Colonic mucosa (tissue), 4 donors: ENCODE data around the gene LARP1. TPM values are rescaled to one million over a fixed set of nuclear protein-coding genes. Genes with fewer than 3 reads are reported as not detected.
A peak's percentile ranks its signal among the peaks of the same experiment; 100 is the strongest.

Experiments used
- DNase-seq: peaks from one replicate; pipeline ENCODE4 v3.0.0-alpha.2; 2020
- H3K27ac ChIP-seq: fragments of 200-600 bp; one replicate; pipeline ENCODE4 v1.8.0; 2021
- H3K27me3 ChIP-seq: fragments of 200-600 bp; one replicate; pipeline ENCODE4 v1.8.0; 2021
- H3K36me3 ChIP-seq: fragments of 200-600 bp; one replicate; pipeline ENCODE4 v1.8.0; 2021
- H3K4me1 ChIP-seq: fragments of 200-600 bp; one replicate; pipeline ENCODE4 v1.8.0; 2021; ENCODE audit warnings: mild to moderate bottlenecking
- H3K4me3 ChIP-seq: fragments of 200-600 bp; one replicate; pipeline ENCODE4 v1.8.0; 2021
- H3K9ac ChIP-seq, 2 donors: one replicate each; pipeline ENCODE4 v1.7.0; 2013; ENCODE audit warnings: control low read depth in 2 of 2, low read depth in 2 of 2, low read length in 2 of 2
- H3K9me3 ChIP-seq: fragments of 200-600 bp; one replicate; pipeline ENCODE4 v1.8.0; 2021
- intact Hi-C: fragments of 100-400 bp; cut with DNase I; formaldehyde crosslinking; loops from one replicate; pipeline ENCODE4 v1.14.1; 2022
- total RNA-seq, 2 donors: library from RNA; stranded (reverse); fragmentation: NEBNext Ultra II Directional in 1 of 2; extraction: Animal tissue kit (Norgen Biotek cat#: 25700) in 1 of 2; gene quantifications; one replicate each; pipeline ENCODE4 v1.2.1, GENCODE V29; 2021
- TF ChIP-seq, protein P1 (sequence below): fragments of 200-600 bp; IDR thresholded peaks from one replicate; pipeline ENCODE4 v1.8.0; 2022; ENCODE audit warnings: antibody characterized with exemption, mild to moderate bottlenecking
- donor health status: healthy.
- donor health status: DM: no; HTN: no; CAD: no.
- donor health status: DM: no; HTN: no; CAD: no.

The LARP1 gene
- total RNA-seq, 2 donors from 2014 or later = 116 to 201 TPM

DNA sequence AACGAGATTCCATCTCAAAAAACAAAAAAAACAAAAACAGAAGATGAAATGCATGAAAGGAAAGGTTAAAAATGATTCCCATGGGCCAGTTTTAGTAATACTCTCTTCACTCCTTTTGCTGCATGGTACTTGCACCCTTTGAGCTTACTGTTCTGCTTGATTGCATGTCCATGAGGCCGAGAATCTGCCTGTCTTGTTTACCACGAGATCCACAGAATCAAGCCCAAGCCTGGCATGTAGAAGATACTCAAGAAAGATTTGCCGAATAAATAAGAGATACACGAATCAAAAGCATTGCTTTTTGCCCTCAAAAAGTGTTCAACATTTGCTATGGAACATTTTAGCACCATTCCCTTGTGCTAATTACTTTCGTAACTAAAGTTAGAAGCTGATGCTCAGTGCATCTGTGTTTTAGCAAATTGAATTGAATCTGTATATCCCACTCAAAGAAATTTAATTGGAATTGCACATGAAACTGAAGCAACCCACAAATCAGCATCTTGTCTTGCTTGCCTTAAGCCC, 94.1 kb downstream of the LARP1 start:
- H3K4me3 ChIP-seq = no peak overlapping the region
- no peaks in the 10 kb centered on the region for H3K27me3 ChIP-seq
- intact Hi-C loops = no loop called here
- no peak for DNase-seq
- TF ChIP-seq, protein P1, sequence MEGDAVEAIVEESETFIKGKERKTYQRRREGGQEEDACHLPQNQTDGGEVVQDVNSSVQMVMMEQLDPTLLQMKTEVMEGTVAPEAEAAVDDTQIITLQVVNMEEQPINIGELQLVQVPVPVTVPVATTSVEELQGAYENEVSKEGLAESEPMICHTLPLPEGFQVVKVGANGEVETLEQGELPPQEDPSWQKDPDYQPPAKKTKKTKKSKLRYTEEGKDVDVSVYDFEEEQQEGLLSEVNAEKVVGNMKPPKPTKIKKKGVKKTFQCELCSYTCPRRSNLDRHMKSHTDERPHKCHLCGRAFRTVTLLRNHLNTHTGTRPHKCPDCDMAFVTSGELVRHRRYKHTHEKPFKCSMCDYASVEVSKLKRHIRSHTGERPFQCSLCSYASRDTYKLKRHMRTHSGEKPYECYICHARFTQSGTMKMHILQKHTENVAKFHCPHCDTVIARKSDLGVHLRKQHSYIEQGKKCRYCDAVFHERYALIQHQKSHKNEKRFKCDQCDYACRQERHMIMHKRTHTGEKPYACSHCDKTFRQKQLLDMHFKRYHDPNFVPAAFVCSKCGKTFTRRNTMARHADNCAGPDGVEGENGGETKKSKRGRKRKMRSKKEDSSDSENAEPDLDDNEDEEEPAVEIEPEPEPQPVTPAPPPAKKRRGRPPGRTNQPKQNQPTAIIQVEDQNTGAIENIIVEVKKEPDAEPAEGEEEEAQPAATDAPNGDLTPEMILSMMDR = no peak
- H3K27ac ChIP-seq = no peak overlapping the region
- H3K4me1 ChIP-seq = no peaks in the 10 kb centered on the region
- H3K9ac ChIP-seq = no peak overlapping the region
- no peaks in the 10 kb centered on the region for H3K36me3 ChIP-seq
- no peaks in the 10 kb centered on the region for H3K9me3 ChIP-seq

DNA sequence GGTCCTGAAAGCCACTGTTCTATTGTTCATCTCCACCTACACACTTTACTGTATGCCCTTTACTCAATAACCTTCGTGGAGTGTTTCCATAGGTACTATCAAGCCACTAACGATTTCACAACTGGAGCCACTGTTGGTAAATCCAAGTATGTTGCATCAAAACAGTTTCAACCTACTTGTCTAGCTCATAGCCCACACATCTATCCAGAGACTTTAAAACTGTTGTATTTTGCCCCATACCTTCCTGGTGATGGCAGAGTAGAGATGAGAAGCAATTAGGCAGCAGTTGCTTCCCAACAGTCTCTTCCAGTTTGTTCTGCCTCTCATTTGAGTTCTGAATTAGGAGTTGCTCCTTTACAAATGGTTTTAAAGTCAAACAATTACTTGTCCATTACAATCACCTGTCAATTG, 94.6 kb downstream of the LARP1 start:
- Histone ChIP-seq H3K36me3 (no peaks in the 10 kb centered on the region), H3K9me3 (no peaks in the 10 kb centered on the region), H3K27me3 (no peaks in the 10 kb centered on the region), H3K9ac (peak overlapping the region; percentile 52 to 79), H3K4me1 (no peaks in the 10 kb centered on the region), H3K4me3 (peak overlapping the region; percentile 32), H3K27ac (peak overlapping the region; percentile 42)
- intact Hi-C loops = no loop called here
- TF ChIP-seq, protein P1 = no peak
- DNase-seq = no peak

DNA sequence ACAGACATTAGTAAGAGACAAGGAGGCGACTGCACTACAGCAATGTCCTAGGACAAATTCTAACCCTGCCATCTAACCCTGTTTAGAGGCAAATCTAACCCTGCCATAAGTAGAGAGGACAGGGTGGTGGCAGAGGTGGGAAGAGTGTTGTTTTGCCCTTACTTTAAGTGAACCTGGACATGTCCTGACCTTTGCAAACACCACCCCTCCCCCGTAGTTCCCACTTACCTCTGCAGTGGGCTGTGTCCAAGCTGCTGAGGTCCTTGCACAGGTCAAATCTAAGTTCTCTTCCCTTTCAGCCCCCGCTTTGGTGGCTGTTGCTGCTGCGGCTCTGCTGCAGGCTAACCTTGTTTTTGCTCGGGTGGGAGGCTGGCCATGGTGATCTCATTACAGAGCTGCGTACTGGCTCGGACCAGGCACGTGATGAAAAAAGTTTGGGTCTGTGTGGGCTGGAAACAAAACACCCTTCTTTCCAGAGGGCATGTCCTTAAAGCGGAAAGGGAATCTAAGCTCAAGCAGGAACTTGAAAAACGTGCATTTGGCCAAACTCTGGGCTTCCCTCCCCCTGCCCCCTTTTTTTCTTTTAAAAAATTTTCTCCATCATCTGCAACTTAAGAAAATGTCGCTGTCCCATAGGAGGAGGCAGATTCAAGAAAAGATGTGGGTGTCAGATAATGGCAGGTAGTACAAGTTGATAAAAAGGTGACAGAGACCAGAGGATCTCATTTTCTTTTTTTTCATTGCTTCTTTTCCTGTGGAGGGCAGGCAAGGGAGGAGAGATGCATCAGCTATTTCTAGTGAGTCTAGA, 95.3 kb downstream of the LARP1 start, which contains the start of gene FAXDC2:
Gene FAXDC2 (minus strand): TSS at position 349 of the 808 bp plus-strand sequence. CDS start 12,425 bp downstream, outside the sequence.
- Histone ChIP-seq H3K9ac (peak within 1 kb of the TSS; percentile 52 to 79), H3K27me3 (no peaks in the 10 kb centered on the region), H3K36me3 (no peaks in the 10 kb centered on the region), H3K4me3 (peak within 1 kb of the TSS; percentile 32), H3K9me3 (no peaks in the 10 kb centered on the region), H3K27ac (peak within 1 kb of the TSS; percentile 42), H3K4me1 (no peaks in the 10 kb centered on the region)
- intact Hi-C loops = no loop called here
- DNase-seq = peak; percentile 60
- TF ChIP-seq, protein P1 = no peak

DNA sequence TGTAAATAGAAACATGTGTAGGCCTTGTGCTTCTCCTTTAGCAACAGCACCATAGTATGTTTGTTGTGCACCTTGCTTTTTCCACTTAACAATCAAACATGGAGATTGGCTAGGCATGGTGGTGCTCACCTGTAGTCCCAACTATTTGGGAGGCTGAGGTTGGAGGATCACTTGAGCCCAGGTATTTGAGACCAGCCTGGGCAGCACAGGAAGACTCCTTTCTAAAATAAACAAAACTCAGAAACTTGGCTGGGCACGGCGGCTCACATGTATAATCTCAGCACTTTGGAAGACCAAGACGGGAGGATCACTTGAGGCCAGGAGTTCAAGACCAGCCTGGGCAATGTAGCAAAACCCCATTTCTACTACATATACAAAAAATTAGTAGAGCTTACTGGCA, 96.2 kb downstream of the LARP1 start:
- no peaks in the 10 kb centered on the region for H3K36me3 ChIP-seq
- intact Hi-C loops = no loop called here
- H3K9ac ChIP-seq = no peak overlapping the region
- H3K4me3 ChIP-seq = no peak overlapping the region
- H3K27me3 ChIP-seq = no peaks in the 10 kb centered on the region
- H3K9me3 ChIP-seq = no peaks in the 10 kb centered on the region
- H3K4me1 ChIP-seq = no peaks in the 10 kb centered on the region
- peak overlapping the region; percentile 42 for H3K27ac ChIP-seq
- DNase-seq = no peak
- TF ChIP-seq, protein P1 = no peak

DNA sequence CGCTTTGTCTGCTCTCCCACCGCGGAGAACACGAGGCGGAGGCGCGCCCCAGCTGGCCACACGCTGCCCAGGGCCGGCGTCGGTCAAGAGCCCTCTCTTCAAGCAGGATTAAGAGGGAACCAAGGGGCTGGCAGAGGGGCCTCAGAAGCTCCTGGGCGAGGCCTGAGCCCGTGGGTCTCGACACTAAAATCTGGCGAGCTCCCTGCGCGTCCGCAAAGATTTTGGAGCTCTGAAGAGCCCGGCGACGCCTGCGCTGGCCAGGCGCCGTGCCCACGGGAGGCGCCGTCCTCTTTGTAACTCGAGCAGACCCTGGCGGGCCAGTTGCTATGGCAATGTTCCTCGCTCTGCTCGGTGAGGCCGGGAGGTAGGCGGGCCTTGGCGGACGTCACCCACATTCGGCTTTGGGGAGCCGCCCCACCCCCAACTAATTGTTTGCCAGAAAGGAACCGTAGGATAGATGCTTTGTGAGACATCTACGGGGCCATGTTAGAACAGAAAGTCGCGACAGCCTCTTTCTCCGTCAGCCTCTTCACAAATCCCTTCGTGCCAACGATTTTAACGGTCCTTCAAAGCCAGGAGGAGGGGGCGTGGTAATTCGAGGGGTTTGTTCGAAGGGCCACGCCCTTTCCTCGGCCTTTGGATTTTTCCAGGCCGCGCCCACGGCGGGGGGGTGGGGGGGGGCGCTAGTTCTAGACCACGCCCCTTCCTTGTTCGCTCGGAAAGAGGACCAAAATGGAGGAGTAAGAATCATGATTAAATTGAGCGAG, 102.5 kb downstream of the LARP1 start:
- peak overlapping the region; percentile 78 for H3K4me3 ChIP-seq
- intact Hi-C loops = no loop called here
- peak overlapping the region; percentile 84 to 93 for H3K9ac ChIP-seq
- H3K36me3 ChIP-seq = no peaks in the 10 kb centered on the region
- H3K4me1 ChIP-seq = peaks cover 12% of the 10 kb centered on the region
- H3K27ac ChIP-seq = peak overlapping the region; percentile 99
- no peaks in the 10 kb centered on the region for H3K9me3 ChIP-seq
- H3K27me3 ChIP-seq = no peaks in the 10 kb centered on the region
- DNase-seq = peak; percentile 90
- TF ChIP-seq, protein P1 = no peak
